ENCODE data around the gene HMGXB3. TPM values are rescaled to one million over a fixed set of nuclear protein-coding genes. Genes with fewer than 3 reads are reported as not detected.
"Not testable (repeated sequence)": the region's sequence is repeated elsewhere in the genome, so short reads cannot be mapped to it uniquely, and the experiment has no call there.

Gene HMGXB3
- total RNA-seq, 1 donor from 2014 or later = 64.0 TPM

- DNase-seq (ENCODE audit: low read depth) = no peak
- Histone ChIP-seq H3K27me3 (ENCODE audit: control insufficient read depth, insufficient read depth, low read length) (peaks cover 3% of the 10 kb centered on the region), H3K36me3 (ENCODE audit: control insufficient read depth, insufficient read depth, low read length) (no peaks in the 10 kb centered on the region), H3K4me3 (ENCODE audit: low read depth, low read length) (no peak overlapping the region)
- TF ChIP-seq CTCF (IDR thresholded peaks at IDR 0.05; ENCODE audit: insufficient read depth, low read length, poor library complexity, severe bottlenecking) = no peak
Measured at GRCh38 chr5:150080696-150081435, 80.3 kb downstream of the HMGXB3 start.

GRCh38 chr5:150081541-150082283 lies 81.2 kb downstream of the HMGXB3 start:
- Histone ChIP-seq H3K36me3 (ENCODE audit: control insufficient read depth, insufficient read depth, low read length) (no peaks in the 10 kb centered on the region), H3K4me3 (ENCODE audit: low read depth, low read length) (no peak overlapping the region), H3K27me3 (ENCODE audit: control insufficient read depth, insufficient read depth, low read length) (peaks cover 8% of the 10 kb centered on the region)
- no peak for TF ChIP-seq CTCF (IDR thresholded peaks at IDR 0.05; ENCODE audit: insufficient read depth, low read length, poor library complexity, severe bottlenecking)
- no peak for DNase-seq (ENCODE audit: low read depth)

DNA sequence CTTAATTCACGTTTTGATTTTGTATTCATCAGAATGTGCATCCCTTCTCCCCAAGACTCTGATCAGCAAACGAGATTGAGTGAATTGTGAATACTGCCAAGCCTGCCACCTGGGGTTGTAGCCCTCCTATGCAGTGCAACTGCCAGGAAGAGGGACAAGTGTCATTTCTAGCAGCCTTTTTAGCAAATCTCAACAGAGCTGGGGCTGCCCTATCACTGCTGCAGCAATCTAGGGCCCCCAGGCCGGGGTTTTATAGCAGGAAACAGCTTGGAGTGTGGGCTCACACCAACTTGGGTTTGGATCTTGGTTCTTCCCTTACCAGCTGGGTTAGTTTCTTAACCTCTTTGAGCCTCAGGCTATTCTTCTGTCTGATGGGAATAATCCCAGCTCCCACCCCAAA lies 81.8 kb downstream of the HMGXB3 start:
- Histone ChIP-seq H3K27me3 (ENCODE audit: control insufficient read depth, insufficient read depth, low read length) (peaks cover 8% of the 10 kb centered on the region), H3K4me3 (ENCODE audit: low read depth, low read length) (no peak overlapping the region), H3K36me3 (ENCODE audit: control insufficient read depth, insufficient read depth, low read length) (no peaks in the 10 kb centered on the region)
- TF ChIP-seq CTCF (IDR thresholded peaks at IDR 0.05; ENCODE audit: insufficient read depth, low read length, poor library complexity, severe bottlenecking) = no peak
- DNase-seq (ENCODE audit: low read depth) = no peak

DNA sequence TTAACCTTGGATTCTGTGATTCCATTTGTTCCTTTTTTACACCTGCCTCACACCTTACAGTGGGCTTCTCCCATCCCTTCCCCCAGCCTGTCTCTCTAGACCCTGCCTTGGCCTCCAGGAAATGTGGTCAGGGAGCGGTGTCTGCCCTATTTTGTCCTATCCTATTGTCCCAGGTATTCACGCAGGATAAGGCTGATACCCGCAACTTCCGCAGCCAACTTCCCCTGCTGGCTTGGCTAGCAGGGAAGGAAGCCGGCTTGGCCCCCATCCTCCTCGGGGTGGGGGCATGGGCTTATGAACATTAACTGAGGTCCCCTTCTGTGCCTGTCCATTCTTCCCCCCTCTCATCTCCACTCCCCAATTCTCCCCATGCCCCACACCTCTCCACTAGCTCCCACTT lies 82.3 kb downstream of the HMGXB3 start:
- peaks cover 8% of the 10 kb centered on the region for H3K27me3 ChIP-seq (ENCODE audit: control insufficient read depth, insufficient read depth, low read length)

DNA sequence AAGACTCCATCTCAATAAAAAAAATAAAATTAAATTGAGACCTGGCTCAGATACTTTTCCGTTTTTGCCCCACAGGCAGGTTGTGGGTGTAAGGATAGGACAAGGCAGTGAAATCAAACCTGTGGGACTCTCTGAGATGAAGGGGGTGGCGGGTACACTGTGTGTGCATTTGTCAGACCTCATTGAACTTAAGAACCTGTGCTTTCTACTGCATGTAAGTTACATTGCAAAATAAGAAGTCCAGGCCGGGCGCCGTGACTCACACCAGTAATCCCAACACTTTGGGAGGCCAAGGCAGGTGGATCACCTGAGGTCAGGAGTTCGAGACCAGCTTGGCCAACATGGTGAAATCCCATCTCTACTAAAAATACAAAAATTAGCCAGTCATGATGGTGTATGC lies 84.2 kb downstream of the HMGXB3 start:
- not testable (repeated sequence) for H3K4me3 ChIP-seq (ENCODE audit: low read depth, low read length); DNase-seq (ENCODE audit: low read depth); H3K36me3 ChIP-seq (ENCODE audit: control insufficient read depth, insufficient read depth, low read length); H3K27me3 ChIP-seq (ENCODE audit: control insufficient read depth, insufficient read depth, low read length)

More for the DNA sequence above, 82.3 kb downstream of the HMGXB3 start:
- no peak overlapping the region for H3K4me3 ChIP-seq (ENCODE audit: low read depth, low read length)
- no peak for TF ChIP-seq CTCF (IDR thresholded peaks at IDR 0.05; ENCODE audit: insufficient read depth, low read length, poor library complexity, severe bottlenecking)
- H3K36me3 ChIP-seq (ENCODE audit: control insufficient read depth, insufficient read depth, low read length) = no peaks in the 10 kb centered on the region
- no peak for DNase-seq (ENCODE audit: low read depth)

DNA sequence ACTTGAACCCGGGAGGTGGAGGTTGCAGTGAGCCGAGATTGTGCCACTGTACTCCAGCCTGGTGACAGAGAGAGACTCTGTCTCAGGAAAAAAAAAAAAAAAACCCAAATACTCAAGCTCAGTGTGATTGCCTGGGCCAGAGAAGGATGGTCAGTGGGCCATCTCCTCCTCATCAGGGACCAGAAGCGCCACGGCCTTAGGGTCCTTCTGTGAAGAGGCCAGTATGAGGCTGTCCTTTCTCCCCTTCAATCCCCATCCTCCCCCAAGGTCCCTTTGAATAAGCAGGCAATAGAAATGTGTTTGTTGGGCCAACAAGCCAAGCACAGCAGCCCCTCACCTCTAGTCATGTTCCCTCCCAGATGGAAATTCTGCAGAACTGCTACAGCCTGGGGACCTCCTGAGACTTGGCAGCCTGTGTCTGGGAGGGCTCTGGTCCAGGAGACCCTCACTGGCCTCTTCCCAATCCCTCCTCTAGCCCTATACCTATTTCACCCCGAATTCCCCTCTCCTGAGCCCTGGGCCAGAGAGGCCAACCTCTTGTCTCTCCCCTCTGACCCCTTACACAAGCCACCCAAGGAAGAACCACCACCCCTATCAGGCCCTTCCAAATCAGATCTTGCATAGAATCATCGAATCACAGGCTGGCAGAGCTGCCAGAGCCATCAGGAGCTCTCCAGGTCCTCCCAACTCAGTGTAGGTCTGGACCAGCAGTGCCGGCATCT lies 84.8 kb downstream of the HMGXB3 start:
- H3K27me3 ChIP-seq (ENCODE audit: control insufficient read depth, insufficient read depth, low read length) = peaks cover 6% of the 10 kb centered on the region
- no peak for DNase-seq (ENCODE audit: low read depth)
- no peaks in the 10 kb centered on the region for H3K36me3 ChIP-seq (ENCODE audit: control insufficient read depth, insufficient read depth, low read length)
- H3K4me3 ChIP-seq (ENCODE audit: low read depth, low read length) = no peak overlapping the region
- no peak for TF ChIP-seq CTCF (IDR thresholded peaks at IDR 0.05; ENCODE audit: insufficient read depth, low read length, poor library complexity, severe bottlenecking)
